ENCODE results near the gene WNK4. TPM values are rescaled to one million over a fixed set of nuclear protein-coding genes. Genes with fewer than 3 reads are reported as not detected.

Gene WNK4
- total RNA-seq, 1 donor from 2014 or later, result 8.9 TPM

- Mint-ChIP-seq H3K27me3 (ENCODE audit: unreplicated experiment) (no peaks in the 10 kb centered on the region), H3K9me3 (ENCODE audit: unreplicated experiment) (no peaks in the 10 kb centered on the region), H3K4me1 (ENCODE audit: unreplicated experiment) (peaks cover 68% of the 10 kb centered on the region), H3K27ac (ENCODE audit: unreplicated experiment) (no peak overlapping the region), H3K36me3 (ENCODE audit: low read depth, unreplicated experiment) (peaks cover 11% of the 10 kb centered on the region), H3K4me3 (ENCODE audit: unreplicated experiment) (no peak overlapping the region)
- no peak for DNase-seq (ENCODE audit: low spot score)
- TF ChIP-seq, protein P1, sequence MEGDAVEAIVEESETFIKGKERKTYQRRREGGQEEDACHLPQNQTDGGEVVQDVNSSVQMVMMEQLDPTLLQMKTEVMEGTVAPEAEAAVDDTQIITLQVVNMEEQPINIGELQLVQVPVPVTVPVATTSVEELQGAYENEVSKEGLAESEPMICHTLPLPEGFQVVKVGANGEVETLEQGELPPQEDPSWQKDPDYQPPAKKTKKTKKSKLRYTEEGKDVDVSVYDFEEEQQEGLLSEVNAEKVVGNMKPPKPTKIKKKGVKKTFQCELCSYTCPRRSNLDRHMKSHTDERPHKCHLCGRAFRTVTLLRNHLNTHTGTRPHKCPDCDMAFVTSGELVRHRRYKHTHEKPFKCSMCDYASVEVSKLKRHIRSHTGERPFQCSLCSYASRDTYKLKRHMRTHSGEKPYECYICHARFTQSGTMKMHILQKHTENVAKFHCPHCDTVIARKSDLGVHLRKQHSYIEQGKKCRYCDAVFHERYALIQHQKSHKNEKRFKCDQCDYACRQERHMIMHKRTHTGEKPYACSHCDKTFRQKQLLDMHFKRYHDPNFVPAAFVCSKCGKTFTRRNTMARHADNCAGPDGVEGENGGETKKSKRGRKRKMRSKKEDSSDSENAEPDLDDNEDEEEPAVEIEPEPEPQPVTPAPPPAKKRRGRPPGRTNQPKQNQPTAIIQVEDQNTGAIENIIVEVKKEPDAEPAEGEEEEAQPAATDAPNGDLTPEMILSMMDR (IDR thresholded peaks at IDR 0.05; ENCODE audit: unreplicated experiment), result no peak
Observed at GRCh38 chr17:42751628-42752027, 28.8 kb upstream of the WNK4 start.

- peaks cover 59% of the 10 kb centered on the region for H3K4me1 Mint-ChIP-seq (ENCODE audit: unreplicated experiment)
- TF ChIP-seq, protein P1 (IDR thresholded peaks at IDR 0.05; ENCODE audit: unreplicated experiment), result no peak
- peak overlapping the region; percentile 19 for H3K4me3 Mint-ChIP-seq (ENCODE audit: unreplicated experiment)
- DNase-seq (ENCODE audit: low spot score), result no peak
- no peaks in the 10 kb centered on the region for H3K9me3 Mint-ChIP-seq (ENCODE audit: unreplicated experiment)
- H3K27ac Mint-ChIP-seq (ENCODE audit: unreplicated experiment), result no peak overlapping the region
- peaks cover 15% of the 10 kb centered on the region for H3K36me3 Mint-ChIP-seq (ENCODE audit: low read depth, unreplicated experiment)
- H3K27me3 Mint-ChIP-seq (ENCODE audit: unreplicated experiment), result no peaks in the 10 kb centered on the region
Observed at GRCh38 chr17:42754782-42755181, 25.6 kb upstream of the WNK4 start.

DNA sequence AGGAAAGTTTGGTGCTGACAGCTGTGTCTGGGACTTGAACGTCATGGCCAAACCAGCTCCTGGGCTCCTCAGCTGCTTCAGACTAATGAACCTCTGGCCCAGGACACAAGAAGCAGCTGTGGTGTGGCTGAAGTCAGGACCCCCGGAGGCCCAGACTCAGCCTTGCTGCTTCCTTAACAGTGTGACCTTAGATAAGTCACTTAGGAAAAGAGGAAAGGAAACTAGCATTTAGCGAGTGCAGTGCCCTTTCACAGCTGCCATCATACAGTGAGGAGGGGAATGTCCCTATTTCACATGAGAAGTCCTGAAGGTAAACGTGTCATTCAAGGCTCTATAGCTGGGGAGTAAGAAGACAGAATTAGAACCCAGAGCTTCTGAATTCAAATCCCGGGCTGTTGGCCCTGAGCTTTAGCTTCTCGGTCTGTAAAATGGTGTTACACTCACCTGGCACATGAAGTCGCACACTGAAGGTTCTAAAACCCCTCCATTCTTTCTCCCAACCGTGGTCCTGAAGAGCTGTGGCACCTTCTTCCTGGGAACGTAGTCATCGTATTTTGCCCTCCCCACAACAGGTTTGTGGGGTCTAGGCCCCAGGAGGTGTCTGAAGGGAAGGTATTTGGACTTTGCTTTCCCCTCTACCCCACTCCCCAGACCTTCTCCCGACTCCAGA, 20.3 kb upstream of the WNK4 start:
- Mint-ChIP-seq H3K27me3 (ENCODE audit: unreplicated experiment) (peaks cover 13% of the 10 kb centered on the region), H3K4me3 (ENCODE audit: unreplicated experiment) (peak overlapping the region; percentile 88), H3K4me1 (ENCODE audit: unreplicated experiment) (peaks cover 55% of the 10 kb centered on the region), H3K27ac (ENCODE audit: unreplicated experiment) (peak overlapping the region; percentile 93), H3K36me3 (ENCODE audit: low read depth, unreplicated experiment) (peaks cover 17% of the 10 kb centered on the region), H3K9me3 (ENCODE audit: unreplicated experiment) (no peaks in the 10 kb centered on the region)
- TF ChIP-seq, protein P1 (IDR thresholded peaks at IDR 0.05; ENCODE audit: unreplicated experiment), result no peak
- no peak for DNase-seq (ENCODE audit: low spot score)

DNA sequence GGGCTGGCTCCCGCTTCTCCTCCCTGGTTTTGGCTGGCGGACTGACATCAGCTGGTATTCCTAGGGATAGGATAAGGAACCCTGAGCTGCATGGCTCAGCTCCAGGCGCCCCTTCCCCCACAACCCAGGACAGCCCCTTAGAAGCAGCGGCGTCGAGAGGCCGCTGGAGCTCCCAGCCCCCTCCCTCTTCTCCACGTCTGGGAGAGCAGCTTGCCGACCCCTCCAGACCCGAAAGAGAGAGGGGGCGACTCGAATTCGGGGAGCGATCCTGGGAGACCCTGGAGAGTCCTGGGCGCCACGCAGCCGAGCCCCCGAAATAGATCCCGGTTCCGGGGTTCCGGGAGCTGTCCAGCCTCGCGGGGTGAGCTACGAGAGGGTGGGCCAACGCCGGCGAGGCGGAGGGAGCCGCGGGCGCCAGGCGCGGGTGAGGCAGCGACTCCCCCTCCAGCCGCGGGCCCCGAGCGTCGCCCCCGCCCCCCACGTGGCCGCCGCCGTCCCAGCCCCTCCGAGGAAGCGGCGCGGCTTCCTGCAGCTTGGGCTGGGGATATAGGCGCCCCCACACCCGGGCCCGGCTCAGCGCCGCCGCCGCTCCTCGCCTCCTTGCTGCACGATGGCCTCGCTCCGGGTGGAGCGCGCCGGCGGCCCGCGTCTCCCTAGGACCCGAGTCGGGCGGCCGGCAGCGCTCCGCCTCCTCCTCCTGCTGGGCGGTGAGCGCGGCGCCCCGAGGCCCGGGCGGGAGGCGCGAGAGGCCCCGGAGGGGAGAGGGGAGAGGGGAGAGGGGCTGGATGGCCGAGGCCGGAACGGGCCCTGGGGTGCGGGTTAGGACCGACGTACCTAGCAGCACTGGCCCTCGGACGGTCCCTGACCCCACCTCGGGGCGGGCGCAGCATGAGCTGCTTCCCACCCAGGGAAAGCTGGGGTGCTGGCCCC, 19.5 kb upstream of the WNK4 start, which contains the start of gene RAMP2:
Gene RAMP2 (plus strand): TSS at position 576 of the 930 bp plus-strand sequence. CDS start 35 bp downstream, at position 611.
- peaks cover 13% of the 10 kb centered on the region for H3K27me3 Mint-ChIP-seq (ENCODE audit: unreplicated experiment)
- peaks cover 57% of the 10 kb centered on the region for H3K4me1 Mint-ChIP-seq (ENCODE audit: unreplicated experiment)
- H3K9me3 Mint-ChIP-seq (ENCODE audit: unreplicated experiment), result no peaks in the 10 kb centered on the region
- peak within 1 kb of the TSS; percentile 100 for H3K27ac Mint-ChIP-seq (ENCODE audit: unreplicated experiment)
- TF ChIP-seq, protein P1 (IDR thresholded peaks at IDR 0.05; ENCODE audit: unreplicated experiment), result peak; percentile 17
- H3K4me3 Mint-ChIP-seq (ENCODE audit: unreplicated experiment), result peak within 1 kb of the TSS; percentile 91
- peak; percentile 65 for DNase-seq (ENCODE audit: low spot score)
- peaks cover 15% of the 10 kb centered on the region for H3K36me3 Mint-ChIP-seq (ENCODE audit: low read depth, unreplicated experiment)
